ENCODE measurements around the gene TPMT. TPM values are rescaled to one million over a fixed set of nuclear protein-coding genes. Genes with fewer than 3 reads are reported as not detected.

Gene TPMT
- total RNA-seq, 1 experiment from 2014 or later = 13.3 TPM

GRCh38 chr6:18155150-18155863, 430 bp upstream of the TPMT start, which contains the start of gene KDM1B:
TSS of gene KDM1B (plus strand) at chr6:18155422. CDS start at chr6:18159896, 4,474 bp downstream.
- Histone ChIP-seq H2BK12ac (ENCODE audit: insufficient read length, low read depth, low read length) (no peak within 1 kb of the TSS), H3K9ac (ENCODE audit: extremely low read depth, insufficient read length, low read length) (peak within 1 kb of the TSS; percentile 94), H2AK5ac (ENCODE audit: insufficient read length, low read length) (no peak within 1 kb of the TSS), H2BK15ac (ENCODE audit: low read depth, low read length) (peak within 1 kb of the TSS; percentile 62; the same call in 1 of the 2 replicates), H2BK120ac (ENCODE audit: low read depth, low read length, poor library complexity, severe bottlenecking) (peak within 1 kb of the TSS; percentile 44), H4K5ac (ENCODE audit: insufficient read length, low read depth, low read length) (no peak within 1 kb of the TSS), H3K4me1 (ENCODE audit: insufficient read depth, low read length) (no peaks in the 10 kb centered on the region; the same call in 1 of the 2 replicates), H3K14ac (ENCODE audit: insufficient read depth, low read length) (peak within 1 kb of the TSS; percentile 95), H3K23ac (ENCODE audit: insufficient read length, low read depth, low read length) (no peak within 1 kb of the TSS), H3K27ac (ENCODE audit: insufficient read length, low read depth, low read length) (peak within 1 kb of the TSS; percentile 20), H2AFZ (ENCODE audit: low read length) (peak within 1 kb of the TSS; percentile 98), H2BK20ac (ENCODE audit: low read depth, low read length, poor library complexity, severe bottlenecking) (no peak within 1 kb of the TSS), H3K79me1 (ENCODE audit: insufficient read depth, low read depth, low read length, poor library complexity, severe bottlenecking) (no peaks in the 10 kb centered on the region), H3K23me2 (ENCODE audit: insufficient read length, low read depth, low read length, poor library complexity, severe bottlenecking) (peaks cover 12% of the 10 kb centered on the region), H3K18ac (ENCODE audit: insufficient read length, low read depth, low read length) (peak within 1 kb of the TSS; percentile 82), H3K9me3 (ENCODE audit: control insufficient read depth, low read depth, low read length) (no peaks in the 10 kb centered on the region), H3K56ac (ENCODE audit: insufficient read length, low read depth, low read length) (no peak within 1 kb of the TSS), H4K91ac (ENCODE audit: insufficient read length, low read depth, low read length) (no peak within 1 kb of the TSS), H3K27me3 (ENCODE audit: insufficient read depth, low read length) (no peaks in the 10 kb centered on the region), H4K8ac (replicated peaks; ENCODE audit: insufficient read length, low read depth, low read length) (no peak within 1 kb of the TSS), H3K79me2 (ENCODE audit: insufficient read depth, low read length) (no peaks in the 10 kb centered on the region), H3T11ph (ENCODE audit: low read length) (no peak within 1 kb of the TSS), H2BK5ac (ENCODE audit: insufficient read length, low read length) (no peak within 1 kb of the TSS), H3K4me2 (ENCODE audit: insufficient read depth, insufficient read length, low read length) (peak within 1 kb of the TSS; percentile 85), H3K4ac (ENCODE audit: low read depth, low read length) (no peak within 1 kb of the TSS), H4K20me1 (ENCODE audit: control insufficient read depth, insufficient read depth, insufficient read length) (no peaks in the 10 kb centered on the region)
- peak; percentile 98 for DNase-seq
- peaks cover 0 to 4% of the 10 kb centered on the region in 2 experiments; a peak in 1 of 5 replicates for H3K9me3 Mint-ChIP-seq
- no CpG with 5 or more reads among the region's 87 CpGs for WGBS (ENCODE audit: extremely low coverage, insufficient read length, low lambda C conversion rate)
- no peak for TF ChIP-seq CTCF (conservative IDR thresholded peaks at IDR 0.05)
- no peaks in the 10 kb centered on the region for H3K27me3 Mint-ChIP-seq (ENCODE audit: low read depth)
- peak within 1 kb of the TSS; percentile 97 to 99 for H3K4me3 Mint-ChIP-seq
- peak within 1 kb of the TSS; percentile 96 to 99 (median 99); a peak in 6 of 7 replicates for H3K27ac Mint-ChIP-seq
- peaks cover 9 to 15% (median 13%) of the 10 kb centered on the region in 3 experiments for H3K36me3 Mint-ChIP-seq (ENCODE audit: insufficient read depth in 1 of 3, low read depth in 3 of 3)
- H3K4me1 Mint-ChIP-seq = peaks cover 22 to 23% of the 10 kb centered on the region in 2 experiments
